SK-N-SH (cell line): ENCODE results near the gene RPL22. TPM values are rescaled to one million over a fixed set of nuclear protein-coding genes. Genes with fewer than 3 reads are reported as not detected.

ENCODE experiments used
- CTCF ChIA-PET: fragments of 300-600, 350-600 bp; formaldehyde crosslinking; extraction: SDS; loops from one replicate; lab custom pipeline; 2021; lab: Yijun Ruan, JAX
- POLR2A ChIA-PET: fragments of 350-600 bp; sonication (Branson Sonifier 250); formaldehyde crosslinking; extraction: SDS; loops from one replicate; lab custom pipeline; 2020; ENCODE audit warnings: antibody characterized with exemption, inconsistent platforms; lab: Yijun Ruan, JAX
- DNase-seq: peaks from one replicate; pipeline ENCODE4 v3.0.0; 2012
- H2AFZ ChIP-seq: fragments of 200-600 bp; sonication (generic); 2 replicates; pipeline ENCODE4 v1.8.1; 2016; ENCODE audit warnings: antibody characterized with exemption, mild to moderate bottlenecking, low read depth
- H3F3A ChIP-seq: fragments of 200-600 bp; sonication (generic); replicated peaks from 2 replicates; pipeline ENCODE3; 2016; ENCODE audit warnings: antibody characterized with exemption, mild to moderate bottlenecking; ENCODE audit not compliant: insufficient read depth
- H3K27ac ChIP-seq, 2 experiments: fragments of 200-500 bp in 1 of 2; fragments of 200-600 bp in 1 of 2; sonication (Bioruptor generic) in 1 of 2; sonication (generic), shearing (Covaris generic) in 1 of 2; 2 replicates each; pipeline versions ENCODE4 v1.5.1 to v1.6.1; 2014 to 2016; ENCODE audit warnings: low read depth in 2 of 2, inconsistent platforms in 1 of 2, low read length in 1 of 2, mild to moderate bottlenecking in 1 of 2, mixed read lengths in 1 of 2
- H3K27me3 ChIP-seq: fragments of 200-600 bp; sonication (generic), shearing (Covaris generic); 2 replicates; pipeline ENCODE4 v1.6.1; 2016; ENCODE audit warnings: mixed run types; ENCODE audit not compliant: insufficient read depth
- H3K36me3 ChIP-seq, 2 experiments: fragments of 200-500 bp in 1 of 2; fragments of 200-600 bp in 1 of 2; sonication (Bioruptor generic) in 1 of 2; sonication (generic) in 1 of 2; replicated peaks in 1 of 2; 2 replicates each; pipeline versions ENCODE3 to v1.5.1; 2014 to 2016; ENCODE audit warnings: low read length in 1 of 2, mild to moderate bottlenecking in 1 of 2; ENCODE audit not compliant: insufficient read depth in 2 of 2, control insufficient read depth in 1 of 2
- H3K4me1 ChIP-seq, 2 experiments: fragments of 200-500 bp in 1 of 2; fragments of 200-600 bp in 1 of 2; sonication (Bioruptor generic) in 1 of 2; sonication (generic), shearing (Covaris generic) in 1 of 2; 2 replicates each; pipeline versions ENCODE4 v1.5.1 to v1.6.1; 2014 to 2016; ENCODE audit warnings: low read depth in 1 of 2, low read length in 1 of 2, mixed run types in 1 of 2; ENCODE audit not compliant: insufficient read depth in 2 of 2, control insufficient read depth in 1 of 2
- H3K4me2 ChIP-seq: fragments of 200-600 bp; sonication (generic), shearing (Covaris generic); 2 replicates; pipeline ENCODE4 v1.6.1; 2017; ENCODE audit warnings: mixed run types
- H3K4me3 ChIP-seq, 2 experiments: fragments of 200-500 bp in 1 of 2; fragments of 200-600 bp in 1 of 2; sonication (Bioruptor generic) in 1 of 2; sonication (generic), shearing (Covaris generic) in 1 of 2; 2 replicates each; pipeline versions ENCODE4 v1.5.1 to v1.8.1; 2014 to 2016; ENCODE audit warnings: low read depth in 2 of 2, inconsistent platforms in 1 of 2, low read length in 1 of 2, mild to moderate bottlenecking in 1 of 2, mixed read lengths in 1 of 2, moderate library complexity in 1 of 2
- H3K79me2 ChIP-seq: fragments of 200-600 bp; sonication (generic); 2 replicates; pipeline ENCODE4 v1.8.1; 2017; ENCODE audit warnings: mild to moderate bottlenecking; ENCODE audit not compliant: insufficient read depth
- H3K9ac ChIP-seq: fragments of 200-600 bp; sonication (generic); 2 replicates; pipeline ENCODE4 v1.6.1; 2017; ENCODE audit warnings: mixed run types
- H3K9me2 ChIP-seq: fragments of 200-600 bp; sonication (generic); 2 replicates; pipeline ENCODE4 v1.6.1; 2017; ENCODE audit warnings: mixed run types
- H3K9me3 ChIP-seq: fragments of 200-600 bp; sonication (generic); 2 replicates; pipeline ENCODE4 v1.6.1; 2017; ENCODE audit warnings: mixed run types, mild to moderate bottlenecking, moderate library complexity
- H4K20me1 ChIP-seq: fragments of 200-600 bp; sonication (generic); 2 replicates; pipeline ENCODE4 v1.6.1; 2017; ENCODE audit warnings: mild to moderate bottlenecking, mixed run types; ENCODE audit not compliant: insufficient read depth
- ELF1 ChIP-seq: IDR thresholded peaks from 2 replicates; pipeline ENCODE4 v1.4.0; 2012
- FOXJ3 ChIP-seq: sonication (generic); formaldehyde crosslinking; IDR thresholded peaks from 2 replicates; pipeline ENCODE4 v1.5.1; 2020; ENCODE audit warnings: mild to moderate bottlenecking, missing genetic modification reagents
- MXI1 ChIP-seq: IDR thresholded peaks from 2 replicates; pipeline ENCODE4 v1.6.1; 2012; ENCODE audit warnings: mild to moderate bottlenecking, low read depth, low read length, improper control_type of control experiment
- REST ChIP-seq: IDR thresholded peaks from 2 replicates; pipeline ENCODE4 v1.6.1; 2012; ENCODE audit warnings: mild to moderate bottlenecking, low read depth, low read length, moderate library complexity
- SIN3A ChIP-seq: IDR thresholded peaks from 2 replicates; pipeline ENCODE4 v1.6.1; 2012; ENCODE audit warnings: low read depth, mild to moderate bottlenecking, low read length, moderate library complexity, borderline replicate concordance
- TEAD4 ChIP-seq: IDR thresholded peaks from 2 replicates; pipeline ENCODE4 v1.4.0; 2012; ENCODE audit warnings: mild to moderate bottlenecking, borderline replicate concordance; ENCODE audit not compliant: insufficient read depth
- WGBS: methylation state at CpG from one replicate; pipeline ENCODE4 v1.1.6; 2017; ENCODE audit warnings: low lambda C conversion rate; 5-methylcytosine and 5-hydroxymethylcytosine counted together
- polyA plus RNA-seq, 3 experiments: library from polyadenylated mRNA; depleted of rRNA; stranded (reverse); fragments of >200 nt; gene quantifications; 2 replicates each; pipeline ENCODE4 v1.2.3, GENCODE V29; 2012
- TF ChIP-seq, protein P1 (sequence below): IDR thresholded peaks from 2 replicates; pipeline ENCODE4 v1.4.0; 2012; ENCODE audit warnings: low read depth

Gene RPL22
- polyA plus RNA-seq, 1 of the 3 experiments (the other 2 are of a cell fraction): 140 TPM

DNA sequence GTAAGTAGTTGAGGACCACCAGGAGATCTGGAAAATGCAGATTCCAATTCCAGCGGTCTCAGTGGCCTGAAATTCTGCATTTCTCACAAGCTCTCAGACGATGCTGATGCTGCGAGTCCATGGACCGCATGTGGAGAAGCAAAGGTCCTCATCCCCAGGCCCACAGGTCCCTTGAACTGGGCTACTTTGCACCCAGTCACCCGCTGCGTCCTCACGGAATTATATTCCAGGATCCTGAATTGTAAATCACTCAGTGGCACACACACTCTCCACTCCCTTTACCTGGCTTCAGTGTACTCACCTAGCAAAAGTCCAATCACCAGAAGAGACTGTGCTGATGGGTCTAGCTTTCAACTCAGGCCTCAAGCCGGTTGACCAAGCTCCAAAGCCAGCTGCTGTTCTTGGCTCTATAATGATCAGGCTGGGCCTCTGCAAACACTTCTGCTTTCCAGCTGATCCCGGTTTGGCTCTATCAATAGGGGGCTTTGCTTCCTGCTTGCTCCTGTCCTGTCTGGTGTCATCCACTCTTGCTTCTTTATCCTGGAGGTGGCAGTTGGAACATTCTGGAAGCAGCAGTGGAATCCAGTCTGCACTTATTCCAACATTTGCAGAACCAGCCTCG lies 904 bp upstream of the RPL22 start (continued):
- TF ChIP-seq SIN3A (no peak), ELF1 (no peak), FOXJ3 (CRISPR knock-in tag) (no peak), MXI1 (no peak), TEAD4 (no peak)
- TF ChIP-seq, all 33 proteins: peak for 0

GRCh38 chr1:6198646-6199297 lies 623 bp downstream of the RPL22 start:
- H3K9me3 ChIP-seq: no peaks in the 10 kb centered on the region
- no peaks in the 10 kb centered on the region for H3K9me2 ChIP-seq
- peak overlapping the region; percentile 84 to 87 for H3K4me3 ChIP-seq
- peaks cover 44% of the 10 kb centered on the region for H4K20me1 ChIP-seq
- peaks cover 5% of the 10 kb centered on the region for H3F3A ChIP-seq
- H3K4me2 ChIP-seq: peak overlapping the region; percentile 76
- DNase-seq: no peak
- no peak overlapping the region for H2AFZ ChIP-seq
- CTCF ChIA-PET: interaction anchor here (1.0 to 6.8 kb wide), 9 partner anchors 10 to 144 kb away, joined by 3 to 52 read pairs (median 5); no protein-coding TSS in a partner anchor
- peak; percentile 6; the same call in 1 of the 2 replicates for TF ChIP-seq MXI1
- TF ChIP-seq, protein P1, sequence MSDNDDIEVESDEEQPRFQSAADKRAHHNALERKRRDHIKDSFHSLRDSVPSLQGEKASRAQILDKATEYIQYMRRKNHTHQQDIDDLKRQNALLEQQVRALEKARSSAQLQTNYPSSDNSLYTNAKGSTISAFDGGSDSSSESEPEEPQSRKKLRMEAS: no peak
- no peak for TF ChIP-seq REST
- POLR2A ChIA-PET: interaction anchor here (1.6 kb wide), 1 partner anchor 10 kb away, joined by 3 read pairs; no protein-coding TSS in a partner anchor
- H3K27me3 ChIP-seq: no peaks in the 10 kb centered on the region
- H3K79me2 ChIP-seq: peaks cover 62% of the 10 kb centered on the region
- peak overlapping the region; percentile 71 to 74 for H3K27ac ChIP-seq
- peak overlapping the region; percentile 98 for H3K9ac ChIP-seq
- WGBS: under 1% methylated on average over 21 of the region's 31 CpGs
- H3K4me1 ChIP-seq: peaks cover 8 to 17% of the 10 kb centered on the region in 2 experiments; a peak in 3 of 4 replicates
- H3K36me3 ChIP-seq: peaks cover 17 to 37% of the 10 kb centered on the region in 2 experiments
